Small intestine (tissue), 7 donors: ENCODE data around the gene SLC39A5. TPM values are rescaled to one million over a fixed set of nuclear protein-coding genes. Genes with fewer than 3 reads are reported as not detected.
A peak's percentile ranks its signal among the peaks of the same experiment; 100 is the strongest.

Source experiments
- DNase-seq, 2 donors: peaks; one replicate each; pipeline versions ENCODE4 v3.0.0 to v3.0.0-alpha.2; 2013
- FAIRE-seq: peaks from 2 replicates; lab custom pipeline; 2012; peaks lifted over from hg19 to GRCh38; lab: Jason Lieb, UNC
- H3K27ac ChIP-seq, 3 donors: one replicate each; pipeline ENCODE4 v1.5.1; 2013; ENCODE audit warnings: low read length in 2 of 3, mild to moderate bottlenecking in 2 of 3, control low read depth in 1 of 3, inconsistent platforms in 1 of 3, low read depth in 1 of 3, moderate library complexity in 1 of 3
- H3K27me3 ChIP-seq, 3 donors: one replicate each; pipeline ENCODE4 v1.6.1; 2013; ENCODE audit warnings: low read length in 3 of 3, inconsistent platforms in 1 of 3; ENCODE audit not compliant: control insufficient read depth in 3 of 3, insufficient read depth in 3 of 3
- H3K36me3 ChIP-seq, 3 donors: one replicate each; pipeline ENCODE4 v1.6.1; 2013; ENCODE audit warnings: low read length in 3 of 3, inconsistent platforms in 1 of 3, low read depth in 1 of 3, mild to moderate bottlenecking in 1 of 3, moderate library complexity in 1 of 3; ENCODE audit not compliant: control insufficient read depth in 3 of 3, insufficient read depth in 2 of 3
- H3K4me1 ChIP-seq, 3 donors: one replicate each; pipeline ENCODE4 v1.6.1; 2013; ENCODE audit warnings: low read length in 2 of 3, inconsistent platforms in 1 of 3, low read depth in 1 of 3, mild to moderate bottlenecking in 1 of 3, moderate library complexity in 1 of 3; ENCODE audit not compliant: control insufficient read depth in 3 of 3, insufficient read depth in 2 of 3
- H3K4me3 ChIP-seq, 3 donors: one replicate each; pipeline ENCODE4 v1.5.1; 2013; ENCODE audit warnings: low read length in 3 of 3, control low read depth in 1 of 3, inconsistent platforms in 1 of 3, low read depth in 1 of 3, mild to moderate bottlenecking in 1 of 3, moderate library complexity in 1 of 3
- H3K9me3 ChIP-seq, 2 donors: one replicate each; pipeline ENCODE4 v1.6.1; 2013; ENCODE audit warnings: low read depth in 1 of 2, low read length in 1 of 2; ENCODE audit not compliant: control insufficient read depth in 2 of 2, insufficient read depth in 1 of 2
- WGBS, 3 donors: extraction: QIAGEN DNeasy Blood & Tissue Kit; methylation state at CpG; one replicate each; pipeline ENCODE4 v1.1.7; 2013; 5-methylcytosine and 5-hydroxymethylcytosine counted together
- polyA plus RNA-seq, 4 donors: library from polyadenylated mRNA; stranded (reverse) in 3 of 4; unstranded in 1 of 4; fragments of 200-250 nt in 3 of 4; fragments of 120-200 nt in 1 of 4; gene quantifications; one replicate each; pipeline versions ENCODE4 v1.2.1 to v1.2.3, GENCODE V29; 2013
- donor health status: healthy with polysubstance abuse.
- donor health status: control.
- donor health status: control.
- donor health status: Bipolar disorder and iron deficiency.
- donor health status: healthy.

Gene SLC39A5
- polyA plus RNA-seq, 4 donors, result 178 to 689 (median 367) TPM

GRCh38 chr12:56204275-56204674, 25.6 kb upstream of the SLC39A5 start:
- Histone ChIP-seq H3K4me1 (peaks cover 0 to 6% (median 0%) of the 10 kb centered on the region in 3 donors), H3K4me3 (no peak overlapping the region), H3K27ac (no peak overlapping the region), H3K36me3 (peaks cover 0 to 31% (median 5%) of the 10 kb centered on the region in 3 donors), H3K27me3 (no peaks in the 10 kb centered on the region), H3K9me3 (no peaks in the 10 kb centered on the region)
- no peak for DNase-seq
- no peak for FAIRE-seq

GRCh38 chr12:56205445-56205844, 24.4 kb upstream of the SLC39A5 start:
- Histone ChIP-seq H3K27me3 (no peaks in the 10 kb centered on the region), H3K9me3 (no peaks in the 10 kb centered on the region), H3K27ac (no peak overlapping the region), H3K4me3 (no peak overlapping the region), H3K36me3 (peaks cover 0 to 37% (median 10%) of the 10 kb centered on the region in 3 donors), H3K4me1 (peaks cover 0 to 6% (median 0%) of the 10 kb centered on the region in 3 donors)
- DNase-seq (no peak), FAIRE-seq (no peak)

- Histone ChIP-seq H3K9me3 (no peaks in the 10 kb centered on the region), H3K4me1 (peaks cover 0 to 6% (median 0%) of the 10 kb centered on the region in 3 donors), H3K27me3 (no peaks in the 10 kb centered on the region), H3K36me3 (peaks cover 2 to 44% (median 10%) of the 10 kb centered on the region in 3 donors), H3K4me3 (no peak overlapping the region), H3K27ac (no peak overlapping the region)
- DNase-seq (peak; percentile 72 to 75), FAIRE-seq (no peak)
- WGBS, 3 donors, result 54 to 60% (median 59%) methylated on average over 14 of the region's 14 CpGs
These were observed 23.2 kb upstream of the SLC39A5 start for GRCh38 chr12:56206452-56207166.

- FAIRE-seq, result no peak
- no peaks in the 10 kb centered on the region for H3K9me3 ChIP-seq
- 84 to 86% (median 86%) methylated on average over 6 of the region's 6 CpGs for WGBS, 3 donors
- H3K27ac ChIP-seq, result no peak overlapping the region
- DNase-seq, result peak in 1 of 2 donors; percentile 31
- peaks cover 8 to 56% (median 14%) of the 10 kb centered on the region in 3 donors for H3K36me3 ChIP-seq
- no peaks in the 10 kb centered on the region for H3K27me3 ChIP-seq
- no peaks in the 10 kb centered on the region for H3K4me1 ChIP-seq
- H3K4me3 ChIP-seq, result no peak overlapping the region
These were observed 21.8 kb upstream of the SLC39A5 start for GRCh38 chr12:56208006-56208405.

- Histone ChIP-seq H3K9me3 (no peaks in the 10 kb centered on the region), H3K36me3 (peaks cover 8 to 74% (median 23%) of the 10 kb centered on the region in 3 donors), H3K27me3 (no peaks in the 10 kb centered on the region), H3K4me1 (no peaks in the 10 kb centered on the region), H3K27ac (no peak overlapping the region), H3K4me3 (no peak overlapping the region)
- DNase-seq (no peak), FAIRE-seq (no peak)
- WGBS, 3 donors, result 72 to 86% (median 80%) methylated on average over 1 of the region's 1 CpG
These were observed 17.5 kb upstream of the SLC39A5 start for GRCh38 chr12:56212361-56212760.

- Histone ChIP-seq H3K9me3 (no peaks in the 10 kb centered on the region), H3K4me3 (no peak overlapping the region), H3K27me3 (no peaks in the 10 kb centered on the region), H3K4me1 (no peaks in the 10 kb centered on the region), H3K36me3 (peaks cover 8 to 67% (median 22%) of the 10 kb centered on the region in 3 donors), H3K27ac (no peak overlapping the region)
- DNase-seq, result no peak
- 85 to 92% (median 89%) methylated on average over 5 of the region's 5 CpGs for WGBS, 3 donors
- no peak for FAIRE-seq
These were observed 16.0 kb upstream of the SLC39A5 start for GRCh38 chr12:56213878-56214277.

- DNase-seq (no peak), FAIRE-seq (no peak)
- peaks cover 0 to 9% (median 3%) of the 10 kb centered on the region in 3 donors for H3K4me1 ChIP-seq
- WGBS, 3 donors, result 88 to 93% (median 92%) methylated on average over 3 of the region's 3 CpGs
- H3K36me3 ChIP-seq, result peaks cover 6 to 57% (median 16%) of the 10 kb centered on the region in 3 donors
- H3K4me3 ChIP-seq, result no peak overlapping the region
- no peaks in the 10 kb centered on the region for H3K9me3 ChIP-seq
- no peaks in the 10 kb centered on the region for H3K27me3 ChIP-seq
- H3K27ac ChIP-seq, result no peak overlapping the region
These were observed 13.4 kb upstream of the SLC39A5 start for GRCh38 chr12:56216461-56216860.

- H3K27ac ChIP-seq, result no peak overlapping the region
- 90 to 95% (median 94%) methylated on average over 9 of the region's 9 CpGs for WGBS, 3 donors
These were observed 10.0 kb upstream of the SLC39A5 start for GRCh38 chr12:56219840-56220239.

More at GRCh38 chr12:56219840-56220239, 10.0 kb upstream of the SLC39A5 start:
- no peak overlapping the region for H3K4me3 ChIP-seq
- FAIRE-seq, result no peak
- H3K27me3 ChIP-seq, result no peaks in the 10 kb centered on the region
- DNase-seq, result no peak
- H3K4me1 ChIP-seq, result peaks cover under 1 to 31% (median 7%) of the 10 kb centered on the region in 3 donors
- H3K9me3 ChIP-seq, result no peaks in the 10 kb centered on the region
- peaks cover 0 to 27% (median 7%) of the 10 kb centered on the region in 3 donors for H3K36me3 ChIP-seq
